H1 (cell line): ENCODE measurements around the gene RNF39. TPM values are rescaled to one million over a fixed set of nuclear protein-coding genes. Genes with fewer than 3 reads are reported as not detected.

Source experiments
- CTCF ChIA-PET: fragments of 300-600 bp; sonication (Branson Sonifier 250); formaldehyde crosslinking; loops from one replicate; lab custom pipeline; 2021; ENCODE audit not compliant: partially characterized antibody; lab: Charles Lee
- POLR2A ChIA-PET: fragments of 300-600 bp; sonication (Branson Sonifier 250); formaldehyde crosslinking; loops from one replicate; lab custom pipeline; 2021; ENCODE audit warnings: inconsistent platforms; ENCODE audit not compliant: partially characterized antibody; lab: Charles Lee
- DNase-seq, 2 experiments: peaks; one replicate each; pipeline versions ENCODE4 v3.0.0 to v3.0.0-alpha.2; 2010 to 2022; ENCODE audit warnings: low spot score in 2 of 2, low read depth in 1 of 2, mixed read lengths in 1 of 2
- FAIRE-seq: peaks from 2 replicates; lab custom pipeline; 2011; peaks lifted over from hg19 to GRCh38; lab: Jason Lieb, UNC
- H2AFZ ChIP-seq: 2 replicates; pipeline ENCODE4 v1.8.1; 2012; ENCODE audit warnings: low read length, inconsistent platforms
- H2AK5ac ChIP-seq: 2 replicates; pipeline ENCODE4 v1.6.1; 2013; ENCODE audit warnings: low read depth, low read length
- H2BK120ac ChIP-seq: replicated peaks from 2 replicates; pipeline ENCODE3; 2013; ENCODE audit warnings: low read depth, low read length, inconsistent platforms
- H2BK12ac ChIP-seq: 2 replicates; pipeline ENCODE4 v1.6.1; 2013; ENCODE audit warnings: low read depth, low read length
- H2BK15ac ChIP-seq: 2 replicates; pipeline ENCODE4 v1.6.1; 2013; ENCODE audit warnings: low read length
- H2BK20ac ChIP-seq: 2 replicates; pipeline ENCODE4 v1.6.1; 2013; ENCODE audit warnings: low read length
- H2BK5ac ChIP-seq: 2 replicates; pipeline ENCODE4 v1.6.1; 2013; ENCODE audit warnings: low read depth, low read length
- H3K14ac ChIP-seq: 2 replicates; pipeline ENCODE4 v1.6.1; 2013; ENCODE audit warnings: inconsistent platforms; ENCODE audit not compliant: insufficient read length
- H3K18ac ChIP-seq: 2 replicates; pipeline ENCODE4 v1.6.1; 2013; ENCODE audit warnings: low read length; ENCODE audit errors: extremely low read depth
- H3K23ac ChIP-seq: 2 replicates; pipeline ENCODE4 v1.6.1; 2013; ENCODE audit warnings: inconsistent platforms; ENCODE audit not compliant: insufficient read length
- H3K23me2 ChIP-seq: 2 replicates; pipeline ENCODE4 v1.6.1; 2013; ENCODE audit warnings: low read depth, low read length
- H3K27ac ChIP-seq: 2 replicates; pipeline ENCODE4 v1.6.1; 2011; ENCODE audit warnings: low read depth, low read length, inconsistent platforms
- H3K27me3 ChIP-seq, 4 experiments: replicated peaks in 1 of 4; 1 replicate in 1 of 4; 2 replicates in 3 of 4; pipeline versions ENCODE4 v1.6.1 to v1.8.1; 2011 to 2013; ENCODE audit warnings: low read length in 3 of 4, mild to moderate bottlenecking in 3 of 4, inconsistent platforms in 2 of 4, mixed read lengths in 2 of 4, moderate library complexity in 1 of 4; ENCODE audit not compliant: control insufficient read depth in 3 of 4, insufficient read depth in 3 of 4; ENCODE audit errors: extremely low read depth in 1 of 4
- H3K36me3 ChIP-seq, 4 experiments: 2 replicates each; pipeline versions ENCODE4 v1.6.1 to v1.8.1; 2011 to 2013; ENCODE audit warnings: mild to moderate bottlenecking in 4 of 4, low read length in 3 of 4, moderate library complexity in 2 of 4, control low read depth in 1 of 4, inconsistent platforms in 1 of 4; ENCODE audit not compliant: insufficient read depth in 4 of 4, control insufficient read depth in 2 of 4
- H3K4ac ChIP-seq: replicated peaks from 2 replicates; pipeline ENCODE3; 2013; ENCODE audit warnings: low read length, low read depth, mixed read lengths, inconsistent platforms; ENCODE audit not compliant: insufficient read length
- H3K4me1 ChIP-seq, 4 experiments: replicated peaks in 1 of 4; 1 replicate in 1 of 4; 2 replicates in 3 of 4; pipeline versions ENCODE4 v1.6.1 to v1.8.1; 2011 to 2013; ENCODE audit warnings: low read length in 3 of 4, inconsistent platforms in 2 of 4, mixed read lengths in 1 of 4; ENCODE audit not compliant: insufficient read depth in 4 of 4, control insufficient read depth in 3 of 4
- H3K4me2 ChIP-seq, 2 experiments: 2 replicates each; pipeline versions ENCODE4 v1.6.1 to v1.8.1; 2011 to 2013; ENCODE audit warnings: low read depth in 2 of 2, low read length in 2 of 2, control low read depth in 1 of 2, inconsistent platforms in 1 of 2, mild to moderate bottlenecking in 1 of 2; ENCODE audit not compliant: insufficient read depth in 1 of 2
- H3K4me3 ChIP-seq, 4 experiments: fragments of 200-600, 300-600 bp in 1 of 4; sonication (generic), shearing (Covaris generic), sonication (Bioruptor Twin) in 1 of 4; 2 replicates each; pipeline versions ENCODE4 v1.5.1 to v1.8.1; 2011 to 2016; ENCODE audit warnings: low read length in 4 of 4, low read depth in 3 of 4, control low read depth in 2 of 4, inconsistent platforms in 2 of 4, mild to moderate bottlenecking in 2 of 4, mixed read lengths in 1 of 4, moderate library complexity in 1 of 4; ENCODE audit not compliant: insufficient read depth in 2 of 4; ENCODE audit errors: extremely low read depth in 1 of 4
- H3K56ac ChIP-seq: replicated peaks from 2 replicates; pipeline ENCODE3; 2013; ENCODE audit warnings: low read depth, mild to moderate bottlenecking, mixed read lengths, low read length, inconsistent platforms; ENCODE audit not compliant: insufficient read length
- H3K79me1 ChIP-seq: 2 replicates; pipeline ENCODE4 v1.6.1; 2013; ENCODE audit warnings: low read depth, low read length, control low read depth
- H3K79me2 ChIP-seq, 2 experiments: 2 replicates each; pipeline versions ENCODE4 v1.6.1 to v1.8.1; 2012 to 2013; ENCODE audit warnings: low read length in 2 of 2, mild to moderate bottlenecking in 2 of 2, inconsistent platforms in 1 of 2; ENCODE audit not compliant: insufficient read depth in 2 of 2, control insufficient read depth in 1 of 2
- H3K9ac ChIP-seq, 4 experiments: replicated peaks in 1 of 4; 1 replicate in 1 of 4; 2 replicates in 3 of 4; pipeline versions ENCODE4 v1.6.1 to v1.8.1; 2011 to 2013; ENCODE audit warnings: low read depth in 3 of 4, low read length in 3 of 4, control low read depth in 2 of 4, mild to moderate bottlenecking in 2 of 4, moderate library complexity in 2 of 4, inconsistent platforms in 1 of 4; ENCODE audit errors: extremely low read depth in 1 of 4
- H3K9me3 ChIP-seq, 2 experiments: 2 replicates each; pipeline versions ENCODE4 v1.6.1 to v1.8.1; 2012 to 2013; ENCODE audit warnings: mild to moderate bottlenecking in 2 of 2, moderate library complexity in 2 of 2, control low read depth in 1 of 2, inconsistent platforms in 1 of 2, low read depth in 1 of 2, low read length in 1 of 2, mixed read lengths in 1 of 2; ENCODE audit not compliant: insufficient read depth in 2 of 2
- H4K20me1 ChIP-seq, 2 experiments: replicated peaks in 1 of 2; 2 replicates each; pipeline versions ENCODE3 to v1.8.1; 2011 to 2013; ENCODE audit warnings: inconsistent platforms in 2 of 2, low read length in 2 of 2, mild to moderate bottlenecking in 1 of 2; ENCODE audit not compliant: insufficient read depth in 2 of 2, control insufficient read depth in 1 of 2
- H4K5ac ChIP-seq: 2 replicates; pipeline ENCODE4 v1.6.1; 2013; ENCODE audit warnings: low read length, low read depth, mixed read lengths, inconsistent platforms; ENCODE audit not compliant: insufficient read length
- H4K8ac ChIP-seq: 2 replicates; pipeline ENCODE4 v1.8.0; 2013; ENCODE audit warnings: mild to moderate bottlenecking, moderate library complexity, low read length, inconsistent platforms; ENCODE audit not compliant: insufficient read depth; ENCODE audit errors: extremely low read depth
- H4K91ac ChIP-seq: replicated peaks from 2 replicates; pipeline ENCODE3; 2013; ENCODE audit warnings: low read length, mixed read lengths, inconsistent platforms; ENCODE audit not compliant: insufficient read length
- CHD2 ChIP-seq: IDR thresholded peaks from 2 replicates; pipeline ENCODE4 v1.6.1; 2012; ENCODE audit warnings: low read length, improper control_type of control experiment
- RNF2 ChIP-seq: fragments of 200-900, 300-1000 bp; sonication (generic); IDR thresholded peaks from 2 replicates; pipeline ENCODE4 v1.7.1; 2016; ENCODE audit warnings: borderline replicate concordance, low read depth, mild to moderate bottlenecking, antibody characterized with exemption, low read length; ENCODE audit not compliant: poor library complexity, severe bottlenecking; ENCODE audit errors: missing control alignments
- SP4 ChIP-seq: IDR thresholded peaks from 2 replicates; pipeline ENCODE4 v1.6.1; 2012; ENCODE audit warnings: low read length, inconsistent platforms
- WGBS, 2 experiments: shearing (Covaris generic) in 1 of 2; methylation state at CpG; one replicate each; pipeline versions ENCODE4 v1.1.6 to v1.1.7; 2013 to 2015; ENCODE audit warnings: low lambda C conversion rate in 2 of 2, mixed read lengths in 2 of 2, inconsistent platforms in 1 of 2, low coverage in 1 of 2, missing lambda C conversion rate in 1 of 2; ENCODE audit not compliant: insufficient replicate concordance in 2 of 2, insufficient coverage in 1 of 2, insufficient read length in 1 of 2; ENCODE audit errors: extremely low coverage in 1 of 2, missing lambda C conversion rate in 1 of 2; 5-methylcytosine and 5-hydroxymethylcytosine counted together
- polyA plus RNA-seq, 7 experiments: library from polyadenylated mRNA; depleted of rRNA in 3 of 7; stranded (reverse) in 5 of 7; unstranded in 2 of 7; fragments of >200 nt in 5 of 7; fragments of 200-250 nt in 2 of 7; gene quantifications; 1 replicate in 5 of 7; 2 replicates in 1 of 7; 4 replicates in 1 of 7; pipeline versions ENCODE4 v1.2.1 to v1.2.3, GENCODE V29; 2011 to 2013; ENCODE audit warnings: missing spikeins in 2 of 7, mixed read lengths in 2 of 7
- total RNA-seq: library from RNA; stranded (reverse); fragmentation: NEBNext Ultra II Directional; extraction: Animal tissue kit (Norgen Biotek cat#: 25700); gene quantifications from 2 replicates; pipeline ENCODE4 v1.2.1, GENCODE V29; 2021
- TF ChIP-seq, protein P1 (sequence below): IDR thresholded peaks from 2 replicates; pipeline ENCODE4 v1.6.1; 2011; ENCODE audit warnings: low read depth, mild to moderate bottlenecking, low read length; ENCODE audit not compliant: insufficient read depth

Gene RNF39
- total and polyA plus RNA-seq, 2 of the 8 experiments (the other 6 are each of a cell fraction or from before 2014, with no cell fraction given): 1.4 to 2.3 TPM

DNA sequence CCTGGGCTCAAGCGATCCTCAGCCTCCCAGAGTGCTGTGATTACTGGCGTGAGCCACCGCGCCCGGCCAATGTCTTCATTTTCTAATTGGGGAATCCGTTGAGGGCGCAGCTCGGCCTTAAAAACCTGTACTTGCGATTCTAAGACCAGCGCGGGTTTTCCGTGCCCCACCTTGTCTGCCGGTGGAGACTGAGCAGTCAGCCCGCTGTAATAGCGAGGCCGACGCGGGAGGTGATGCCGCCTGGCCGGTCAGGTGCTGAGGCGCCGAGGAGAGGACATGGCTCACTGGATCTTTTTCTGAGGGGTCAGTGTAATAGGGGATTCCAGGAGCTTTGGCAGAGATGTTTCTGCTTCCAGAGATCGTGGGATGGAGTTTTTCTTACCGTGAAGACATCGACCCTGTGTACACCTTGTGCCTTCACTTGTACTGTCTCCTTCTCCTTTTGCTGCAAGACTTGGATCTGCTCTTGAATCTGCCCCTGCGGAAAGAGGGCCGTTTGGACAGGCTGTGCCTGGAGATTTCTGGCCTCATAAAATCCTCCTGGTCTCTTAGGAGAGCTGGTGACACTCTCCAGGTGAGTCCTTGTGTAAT, 35.8 kb upstream of the RNF39 start:
- no peak overlapping the region for H2BK20ac ChIP-seq
- no peak overlapping the region for H3K4me3 ChIP-seq
- no peak overlapping the region for H3K14ac ChIP-seq
- WGBS, 2 experiments: 89% methylated on average over 27 of the region's 27 CpGs; no CpG with 5 or more reads in 1 of the 2 experiments
- no peak overlapping the region for H2BK15ac ChIP-seq
- H3K36me3 ChIP-seq: no peaks in the 10 kb centered on the region
- no peak overlapping the region for H2BK12ac ChIP-seq
- no peaks in the 10 kb centered on the region for H4K20me1 ChIP-seq
- peaks cover 0 to 13% (median 7%) of the 10 kb centered on the region in 4 experiments; a peak in 5 of 7 replicates for H3K27me3 ChIP-seq
- no peak for DNase-seq
- no peaks in the 10 kb centered on the region for H3K4me1 ChIP-seq
- H3K9ac ChIP-seq: no peak overlapping the region
- H2BK5ac ChIP-seq: no peak overlapping the region
- TF ChIP-seq SP4 (no peak), RNF2 (no peak), CHD2 (no peak)
- TF ChIP-seq, protein P1, sequence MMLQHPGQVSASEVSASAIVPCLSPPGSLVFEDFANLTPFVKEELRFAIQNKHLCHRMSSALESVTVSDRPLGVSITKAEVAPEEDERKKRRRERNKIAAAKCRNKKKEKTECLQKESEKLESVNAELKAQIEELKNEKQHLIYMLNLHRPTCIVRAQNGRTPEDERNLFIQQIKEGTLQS: no peak
- H3K9me3 ChIP-seq: no peaks in the 10 kb centered on the region
- no peak overlapping the region for H3K56ac ChIP-seq
- H4K91ac ChIP-seq: no peak overlapping the region
- no peak overlapping the region for H3K23ac ChIP-seq
- H3K79me1 ChIP-seq: no peaks in the 10 kb centered on the region
- no peaks in the 10 kb centered on the region for H3K23me2 ChIP-seq
- no peak overlapping the region for H3K4ac ChIP-seq
- no peaks in the 10 kb centered on the region for H3K79me2 ChIP-seq
- H4K8ac ChIP-seq: no peak overlapping the region
- no peak overlapping the region for H3K18ac ChIP-seq
- H2AFZ ChIP-seq: no peak overlapping the region
- no peak overlapping the region for H2BK120ac ChIP-seq
- FAIRE-seq: no peak
- H3K27ac ChIP-seq: no peak overlapping the region
- H3K4me2 ChIP-seq: no peak overlapping the region
- H4K5ac ChIP-seq: no peak overlapping the region
- CTCF ChIA-PET: interaction anchor here (2.1 to 3.6 kb wide), 3 partner anchors 8 to 20 kb away, joined by 12 to 23 read pairs (median 21); no protein-coding TSS in a partner anchor
- no peak overlapping the region for H2AK5ac ChIP-seq
- POLR2A ChIA-PET: interaction anchor here (0.6 to 1.6 kb wide), 4 partner anchors 9 to 384 kb away, joined by 3 to 4 read pairs (median 4); no protein-coding TSS in a partner anchor
